Measurements from ENCODE around the gene STK32A.

STK32A gene

GRCh38 chr5:147369742-147370374, 135.0 kb downstream of the STK32A start:
- H3K9me3 Mint-ChIP-seq, result no peaks in the 10 kb centered on the region
- peaks cover 7% of the 10 kb centered on the region for H3K27me3 Mint-ChIP-seq (ENCODE audit: low read depth)
- peak overlapping the region; percentile 10 to 62 (median 46) for H3K27ac Mint-ChIP-seq
- H3K36me3 Mint-ChIP-seq (ENCODE audit: low read depth), result no peaks in the 10 kb centered on the region
- no peak overlapping the region for H3K4me3 Mint-ChIP-seq
- H3K4me1 Mint-ChIP-seq, result peaks cover 12% of the 10 kb centered on the region
- peak; percentile 63 to 79 (median 73) for TF ChIP-seq CTCF (IDR thresholded peaks at IDR 0.05; ENCODE audit: unreplicated experiment in 3 of 3)

GRCh38 chr5:147371290-147371689, 136.5 kb downstream of the STK32A start:
- Mint-ChIP-seq H3K27me3 (ENCODE audit: low read depth) (peaks cover 7% of the 10 kb centered on the region), H3K9me3 (no peaks in the 10 kb centered on the region), H3K36me3 (ENCODE audit: low read depth) (no peaks in the 10 kb centered on the region), H3K27ac (no peak overlapping the region), H3K4me1 (peaks cover 12% of the 10 kb centered on the region), H3K4me3 (no peak overlapping the region)
- TF ChIP-seq CTCF (IDR thresholded peaks at IDR 0.05; ENCODE audit: unreplicated experiment in 3 of 3), result no peak

- Mint-ChIP-seq H3K4me3 (no peak overlapping the region), H3K27me3 (ENCODE audit: low read depth) (peaks cover 4% of the 10 kb centered on the region), H3K36me3 (ENCODE audit: low read depth) (peaks cover 1% of the 10 kb centered on the region), H3K27ac (no peak overlapping the region), H3K4me1 (peaks cover 12% of the 10 kb centered on the region), H3K9me3 (no peaks in the 10 kb centered on the region)
- no peak for TF ChIP-seq CTCF (IDR thresholded peaks at IDR 0.05; ENCODE audit: unreplicated experiment in 3 of 3)
These were observed 137.4 kb downstream of the STK32A start for GRCh38 chr5:147372191-147372590.

- Mint-ChIP-seq H3K36me3 (ENCODE audit: low read depth) (peaks cover 10% of the 10 kb centered on the region), H3K4me1 (peaks cover 12% of the 10 kb centered on the region), H3K9me3 (peaks cover 5% of the 10 kb centered on the region), H3K4me3 (no peak overlapping the region), H3K27ac (no peak overlapping the region), H3K27me3 (ENCODE audit: low read depth) (no peaks in the 10 kb centered on the region)
- TF ChIP-seq CTCF (IDR thresholded peaks at IDR 0.05; ENCODE audit: unreplicated experiment in 3 of 3), result no peak
These were observed 138.5 kb downstream of the STK32A start for GRCh38 chr5:147373328-147373727.

GRCh38 chr5:147375151-147375550, 140.3 kb downstream of the STK32A start:
- H3K27ac Mint-ChIP-seq, result no peak overlapping the region

More at GRCh38 chr5:147375151-147375550, 140.3 kb downstream of the STK32A start:
- TF ChIP-seq CTCF (IDR thresholded peaks at IDR 0.05; ENCODE audit: unreplicated experiment in 3 of 3), result no peak
- H3K4me3 Mint-ChIP-seq, result no peak overlapping the region
- no peaks in the 10 kb centered on the region for H3K27me3 Mint-ChIP-seq (ENCODE audit: low read depth)
- H3K36me3 Mint-ChIP-seq (ENCODE audit: low read depth), result peaks cover 18% of the 10 kb centered on the region
- H3K4me1 Mint-ChIP-seq, result peaks cover 5% of the 10 kb centered on the region
- peaks cover 13% of the 10 kb centered on the region for H3K9me3 Mint-ChIP-seq
